ENCODE data around the gene HMGCLL1. TPM values are rescaled to one million over a fixed set of nuclear protein-coding genes. Genes with fewer than 3 reads are reported as not detected.

Gene HMGCLL1
- polyA plus RNA-seq, 1 of the 3 experiments (the other 2 are of a cell fraction): not detected

DNA sequence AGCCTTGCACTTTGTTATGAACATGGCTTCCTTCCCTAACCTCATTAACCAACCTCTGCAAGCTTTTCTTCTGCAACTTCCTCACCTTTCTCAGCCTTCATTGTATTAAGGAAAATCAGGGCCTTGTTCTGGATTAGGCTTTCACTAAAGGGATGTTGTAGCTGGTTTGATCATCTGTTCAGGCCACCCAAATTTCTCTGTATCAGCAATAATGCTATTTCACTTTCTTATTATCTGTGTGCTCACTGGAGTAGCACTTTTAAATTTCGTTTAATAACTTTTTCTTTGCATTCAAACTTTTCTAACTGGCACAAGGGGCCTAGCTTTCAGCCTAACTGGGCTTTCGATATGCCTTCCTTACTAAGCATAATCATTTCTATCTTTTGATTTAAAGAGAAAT lies 155.1 kb downstream of the HMGCLL1 start:
- Histone ChIP-seq H3K9me2 (no peaks in the 10 kb centered on the region), H3F3A (replicated peaks; ENCODE audit: insufficient read depth) (no peaks in the 10 kb centered on the region), H3K9me3 (no peaks in the 10 kb centered on the region), H3K27me3 (ENCODE audit: insufficient read depth) (no peaks in the 10 kb centered on the region), H3K36me3 (replicated peaks in 1 of 2; ENCODE audit: control insufficient read depth in 1 of 2, insufficient read depth in 2 of 2, low read length in 1 of 2) (no peaks in the 10 kb centered on the region), H3K4me3 (ENCODE audit: low read depth in 2 of 2, low read length in 1 of 2) (no peak overlapping the region), H2AFZ (ENCODE audit: low read depth) (no peak overlapping the region), H4K20me1 (ENCODE audit: insufficient read depth) (no peaks in the 10 kb centered on the region), H3K4me2 (no peak overlapping the region), H3K4me1 (ENCODE audit: control insufficient read depth in 1 of 2, insufficient read depth in 2 of 2, low read depth in 1 of 2, low read length in 1 of 2) (no peaks in the 10 kb centered on the region), H3K9ac (no peak overlapping the region), H3K27ac (ENCODE audit: low read depth in 2 of 2, low read length in 1 of 2) (no peak overlapping the region), H3K79me2 (ENCODE audit: insufficient read depth) (no peaks in the 10 kb centered on the region)
- POLR2A ChIA-PET: no interaction called here
- 20% methylated on average over 2 of the region's 2 CpGs for WGBS (ENCODE audit: low lambda C conversion rate)
- DNase-seq: no peak
- TF ChIP-seq MXI1 (IDR thresholded peaks at IDR 0.05; ENCODE audit: low read depth, low read length) (no peak), NFIC (IDR thresholded peaks at IDR 0.05; ENCODE audit: borderline replicate concordance) (no peak), POLR2AphosphoS5 (IDR thresholded peaks at IDR 0.05; ENCODE audit: low read depth, low read length) (no peak), NRF1 (IDR thresholded peaks at IDR 0.05; ENCODE audit: low read depth, low read length) (no peak), EP300 (IDR thresholded peaks at IDR 0.05; ENCODE audit: borderline replicate concordance in 1 of 2, low read depth in 1 of 2, low read length in 1 of 2) (no peak), TCF12 (IDR thresholded peaks at IDR 0.05) (no peak), RXRA (IDR thresholded peaks at IDR 0.05; ENCODE audit: borderline replicate concordance, low read depth) (no peak), MEF2A (IDR thresholded peaks at IDR 0.05; ENCODE audit: borderline replicate concordance, low read depth) (no peak), RCOR1 (IDR thresholded peaks at IDR 0.05; ENCODE audit: low read length) (no peak), YY1 (IDR thresholded peaks at IDR 0.05; ENCODE audit: low read depth) (no peak)
- TF ChIP-seq, protein P1, sequence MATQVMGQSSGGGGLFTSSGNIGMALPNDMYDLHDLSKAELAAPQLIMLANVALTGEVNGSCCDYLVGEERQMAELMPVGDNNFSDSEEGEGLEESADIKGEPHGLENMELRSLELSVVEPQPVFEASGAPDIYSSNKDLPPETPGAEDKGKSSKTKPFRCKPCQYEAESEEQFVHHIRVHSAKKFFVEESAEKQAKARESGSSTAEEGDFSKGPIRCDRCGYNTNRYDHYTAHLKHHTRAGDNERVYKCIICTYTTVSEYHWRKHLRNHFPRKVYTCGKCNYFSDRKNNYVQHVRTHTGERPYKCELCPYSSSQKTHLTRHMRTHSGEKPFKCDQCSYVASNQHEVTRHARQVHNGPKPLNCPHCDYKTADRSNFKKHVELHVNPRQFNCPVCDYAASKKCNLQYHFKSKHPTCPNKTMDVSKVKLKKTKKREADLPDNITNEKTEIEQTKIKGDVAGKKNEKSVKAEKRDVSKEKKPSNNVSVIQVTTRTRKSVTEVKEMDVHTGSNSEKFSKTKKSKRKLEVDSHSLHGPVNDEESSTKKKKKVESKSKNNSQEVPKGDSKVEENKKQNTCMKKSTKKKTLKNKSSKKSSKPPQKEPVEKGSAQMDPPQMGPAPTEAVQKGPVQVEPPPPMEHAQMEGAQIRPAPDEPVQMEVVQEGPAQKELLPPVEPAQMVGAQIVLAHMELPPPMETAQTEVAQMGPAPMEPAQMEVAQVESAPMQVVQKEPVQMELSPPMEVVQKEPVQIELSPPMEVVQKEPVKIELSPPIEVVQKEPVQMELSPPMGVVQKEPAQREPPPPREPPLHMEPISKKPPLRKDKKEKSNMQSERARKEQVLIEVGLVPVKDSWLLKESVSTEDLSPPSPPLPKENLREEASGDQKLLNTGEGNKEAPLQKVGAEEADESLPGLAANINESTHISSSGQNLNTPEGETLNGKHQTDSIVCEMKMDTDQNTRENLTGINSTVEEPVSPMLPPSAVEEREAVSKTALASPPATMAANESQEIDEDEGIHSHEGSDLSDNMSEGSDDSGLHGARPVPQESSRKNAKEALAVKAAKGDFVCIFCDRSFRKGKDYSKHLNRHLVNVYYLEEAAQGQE (IDR thresholded peaks at IDR 0.05; ENCODE audit: low read depth, low read length): no peak
- TF ChIP-seq, protein P2, sequence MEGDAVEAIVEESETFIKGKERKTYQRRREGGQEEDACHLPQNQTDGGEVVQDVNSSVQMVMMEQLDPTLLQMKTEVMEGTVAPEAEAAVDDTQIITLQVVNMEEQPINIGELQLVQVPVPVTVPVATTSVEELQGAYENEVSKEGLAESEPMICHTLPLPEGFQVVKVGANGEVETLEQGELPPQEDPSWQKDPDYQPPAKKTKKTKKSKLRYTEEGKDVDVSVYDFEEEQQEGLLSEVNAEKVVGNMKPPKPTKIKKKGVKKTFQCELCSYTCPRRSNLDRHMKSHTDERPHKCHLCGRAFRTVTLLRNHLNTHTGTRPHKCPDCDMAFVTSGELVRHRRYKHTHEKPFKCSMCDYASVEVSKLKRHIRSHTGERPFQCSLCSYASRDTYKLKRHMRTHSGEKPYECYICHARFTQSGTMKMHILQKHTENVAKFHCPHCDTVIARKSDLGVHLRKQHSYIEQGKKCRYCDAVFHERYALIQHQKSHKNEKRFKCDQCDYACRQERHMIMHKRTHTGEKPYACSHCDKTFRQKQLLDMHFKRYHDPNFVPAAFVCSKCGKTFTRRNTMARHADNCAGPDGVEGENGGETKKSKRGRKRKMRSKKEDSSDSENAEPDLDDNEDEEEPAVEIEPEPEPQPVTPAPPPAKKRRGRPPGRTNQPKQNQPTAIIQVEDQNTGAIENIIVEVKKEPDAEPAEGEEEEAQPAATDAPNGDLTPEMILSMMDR (IDR thresholded peaks at IDR 0.05): no peak
- TF ChIP-seq, protein P3, sequence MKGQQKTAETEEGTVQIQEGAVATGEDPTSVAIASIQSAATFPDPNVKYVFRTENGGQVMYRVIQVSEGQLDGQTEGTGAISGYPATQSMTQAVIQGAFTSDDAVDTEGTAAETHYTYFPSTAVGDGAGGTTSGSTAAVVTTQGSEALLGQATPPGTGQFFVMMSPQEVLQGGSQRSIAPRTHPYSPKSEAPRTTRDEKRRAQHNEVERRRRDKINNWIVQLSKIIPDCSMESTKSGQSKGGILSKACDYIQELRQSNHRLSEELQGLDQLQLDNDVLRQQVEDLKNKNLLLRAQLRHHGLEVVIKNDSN (IDR thresholded peaks at IDR 0.05; ENCODE audit: borderline replicate concordance, low read depth): no peak
- TF ChIP-seq, protein P4, sequence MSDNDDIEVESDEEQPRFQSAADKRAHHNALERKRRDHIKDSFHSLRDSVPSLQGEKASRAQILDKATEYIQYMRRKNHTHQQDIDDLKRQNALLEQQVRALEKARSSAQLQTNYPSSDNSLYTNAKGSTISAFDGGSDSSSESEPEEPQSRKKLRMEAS (IDR thresholded peaks at IDR 0.05; ENCODE audit: low read depth): no peak
- TF ChIP-seq, protein P5, sequence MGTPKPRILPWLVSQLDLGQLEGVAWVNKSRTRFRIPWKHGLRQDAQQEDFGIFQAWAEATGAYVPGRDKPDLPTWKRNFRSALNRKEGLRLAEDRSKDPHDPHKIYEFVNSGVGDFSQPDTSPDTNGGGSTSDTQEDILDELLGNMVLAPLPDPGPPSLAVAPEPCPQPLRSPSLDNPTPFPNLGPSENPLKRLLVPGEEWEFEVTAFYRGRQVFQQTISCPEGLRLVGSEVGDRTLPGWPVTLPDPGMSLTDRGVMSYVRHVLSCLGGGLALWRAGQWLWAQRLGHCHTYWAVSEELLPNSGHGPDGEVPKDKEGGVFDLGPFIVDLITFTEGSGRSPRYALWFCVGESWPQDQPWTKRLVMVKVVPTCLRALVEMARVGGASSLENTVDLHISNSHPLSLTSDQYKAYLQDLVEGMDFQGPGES (IDR thresholded peaks at IDR 0.05; ENCODE audit: low read depth, low read length): no peak
- CTCF ChIA-PET: interaction anchor here (1.0 to 1.9 kb wide), 2 partner anchors 12 to 22 kb away, joined by 3 to 7 read pairs; no protein-coding TSS in a partner anchor

Measured in SK-N-SH (cell line).